ENCODE measurements around the gene GRWD1. TPM values are rescaled to one million over a fixed set of nuclear protein-coding genes. Genes with fewer than 3 reads are reported as not detected.
A peak's percentile ranks its signal among the peaks of the same experiment; 100 is the strongest.
"Not testable (repeated sequence)": the region's sequence is repeated elsewhere in the genome, so short reads cannot be mapped to it uniquely, and the experiment has no call there.

The GRWD1 gene
- total RNA-seq, 1 donor from 2014 or later: 41.4 TPM

- Histone ChIP-seq H3K79me2 (ENCODE audit: insufficient read depth, low read length) (no peaks in the 10 kb centered on the region), H3K9ac (ENCODE audit: low read length) (no peak overlapping the region), H3K27me3 (ENCODE audit: insufficient read depth, low read length) (no peaks in the 10 kb centered on the region), H3K4me2 (ENCODE audit: low read length) (no peak overlapping the region), H4K20me1 (ENCODE audit: insufficient read depth, low read length) (peaks cover 21% of the 10 kb centered on the region), H3K9me3 (ENCODE audit: insufficient read depth, low read depth, low read length) (no peaks in the 10 kb centered on the region), H3K4me3 (ENCODE audit: insufficient read depth, low read depth, low read length) (no peak overlapping the region), H3K27ac (ENCODE audit: low read depth, low read length) (no peak overlapping the region), H2AFZ (ENCODE audit: low read depth, low read length) (no peak overlapping the region), H3K36me3 (ENCODE audit: insufficient read depth, low read length) (peaks cover 4% of the 10 kb centered on the region), H3K4me1 (ENCODE audit: insufficient read depth, low read length) (peaks cover 39% of the 10 kb centered on the region)
- Mint-ChIP-seq H3K9me3 (ENCODE audit: unreplicated experiment) (no peaks in the 10 kb centered on the region), H3K36me3 (ENCODE audit: low read depth, unreplicated experiment) (peaks cover 10% of the 10 kb centered on the region), H3K4me1 (ENCODE audit: low read depth, unreplicated experiment) (peaks cover 16% of the 10 kb centered on the region), H3K27me3 (ENCODE audit: low read depth, unreplicated experiment) (no peaks in the 10 kb centered on the region), H3K27ac (ENCODE audit: unreplicated experiment) (peak overlapping the region; percentile 23), H3K4me3 (ENCODE audit: unreplicated experiment) (no peak overlapping the region)
- TF ChIP-seq EZH2 (IDR thresholded peaks at IDR 0.05; ENCODE audit: insufficient read depth, low read length) (no peak), CTCF (IDR thresholded peaks at IDR 0.05; ENCODE audit: insufficient read depth, low read depth, low read length) (no peak)
- no peak for DNase-seq (ENCODE audit: low read depth)
- FAIRE-seq: no peak
These were observed 37.5 kb downstream of the GRWD1 start for GRCh38 chr19:48483301-48483700.

GRCh38 chr19:48484247-48484893 is 38.6 kb downstream of the GRWD1 start:
- TF ChIP-seq EZH2 (IDR thresholded peaks at IDR 0.05; ENCODE audit: insufficient read depth, low read length) (no peak), CTCF (IDR thresholded peaks at IDR 0.05; ENCODE audit: insufficient read depth, low read depth, low read length) (no peak)
- Histone ChIP-seq H3K79me2 (ENCODE audit: insufficient read depth, low read length) (no peaks in the 10 kb centered on the region), H3K9ac (ENCODE audit: low read length) (no peak overlapping the region), H4K20me1 (ENCODE audit: insufficient read depth, low read length) (peaks cover 15% of the 10 kb centered on the region), H3K36me3 (ENCODE audit: insufficient read depth, low read length) (no peaks in the 10 kb centered on the region), H3K4me3 (ENCODE audit: insufficient read depth, low read depth, low read length) (no peak overlapping the region), H3K9me3 (ENCODE audit: insufficient read depth, low read depth, low read length) (no peaks in the 10 kb centered on the region), H3K27ac (ENCODE audit: low read depth, low read length) (no peak overlapping the region), H3K4me2 (ENCODE audit: low read length) (no peak overlapping the region), H2AFZ (ENCODE audit: low read depth, low read length) (no peak overlapping the region), H3K4me1 (ENCODE audit: insufficient read depth, low read length) (peaks cover 41% of the 10 kb centered on the region), H3K27me3 (ENCODE audit: insufficient read depth, low read length) (no peaks in the 10 kb centered on the region)
- peaks cover 17% of the 10 kb centered on the region for H3K4me1 Mint-ChIP-seq (ENCODE audit: low read depth, unreplicated experiment)
- no peak overlapping the region for H3K4me3 Mint-ChIP-seq (ENCODE audit: unreplicated experiment)
- no peaks in the 10 kb centered on the region for H3K27me3 Mint-ChIP-seq (ENCODE audit: low read depth, unreplicated experiment)
- H3K9me3 Mint-ChIP-seq (ENCODE audit: unreplicated experiment): no peaks in the 10 kb centered on the region
- peaks cover 8% of the 10 kb centered on the region for H3K36me3 Mint-ChIP-seq (ENCODE audit: low read depth, unreplicated experiment)
- FAIRE-seq: no peak
- peak overlapping the region; percentile 68 for H3K27ac Mint-ChIP-seq (ENCODE audit: unreplicated experiment)
- no peak for DNase-seq (ENCODE audit: low read depth)

GRCh38 chr19:48484931-48485612 is 39.3 kb downstream of the GRWD1 start:
- H3K4me3 Mint-ChIP-seq (ENCODE audit: unreplicated experiment): no peak overlapping the region
- DNase-seq (ENCODE audit: low read depth) (no peak), FAIRE-seq (no peak)
- Histone ChIP-seq H3K4me3 (ENCODE audit: insufficient read depth, low read depth, low read length) (no peak overlapping the region), H3K27ac (ENCODE audit: low read depth, low read length) (no peak overlapping the region), H4K20me1 (ENCODE audit: insufficient read depth, low read length) (peaks cover 8% of the 10 kb centered on the region), H3K9ac (ENCODE audit: low read length) (no peak overlapping the region), H3K36me3 (ENCODE audit: insufficient read depth, low read length) (no peaks in the 10 kb centered on the region), H3K4me2 (ENCODE audit: low read length) (no peak overlapping the region), H3K79me2 (ENCODE audit: insufficient read depth, low read length) (no peaks in the 10 kb centered on the region), H3K4me1 (ENCODE audit: insufficient read depth, low read length) (peaks cover 35% of the 10 kb centered on the region), H3K9me3 (ENCODE audit: insufficient read depth, low read depth, low read length) (no peaks in the 10 kb centered on the region), H2AFZ (ENCODE audit: low read depth, low read length) (no peak overlapping the region), H3K27me3 (ENCODE audit: insufficient read depth, low read length) (no peaks in the 10 kb centered on the region)
- H3K27ac Mint-ChIP-seq (ENCODE audit: unreplicated experiment): no peak overlapping the region
- peaks cover 4% of the 10 kb centered on the region for H3K36me3 Mint-ChIP-seq (ENCODE audit: low read depth, unreplicated experiment)
- no peaks in the 10 kb centered on the region for H3K9me3 Mint-ChIP-seq (ENCODE audit: unreplicated experiment)
- no peaks in the 10 kb centered on the region for H3K27me3 Mint-ChIP-seq (ENCODE audit: low read depth, unreplicated experiment)
- no peak for TF ChIP-seq CTCF (IDR thresholded peaks at IDR 0.05; ENCODE audit: insufficient read depth, low read depth, low read length)
- no peak for TF ChIP-seq EZH2 (IDR thresholded peaks at IDR 0.05; ENCODE audit: insufficient read depth, low read length)
- peaks cover 14% of the 10 kb centered on the region for H3K4me1 Mint-ChIP-seq (ENCODE audit: low read depth, unreplicated experiment)

GRCh38 chr19:48486706-48487105 is 40.9 kb downstream of the GRWD1 start:
- not testable (repeated sequence) for H2AFZ ChIP-seq (ENCODE audit: low read depth, low read length); H3K27me3 Mint-ChIP-seq (ENCODE audit: low read depth, unreplicated experiment); H3K36me3 ChIP-seq (ENCODE audit: insufficient read depth, low read length); H3K9me3 ChIP-seq (ENCODE audit: insufficient read depth, low read depth, low read length); FAIRE-seq; H3K4me3 ChIP-seq (ENCODE audit: insufficient read depth, low read depth, low read length); H3K36me3 Mint-ChIP-seq (ENCODE audit: low read depth, unreplicated experiment); H3K4me3 Mint-ChIP-seq (ENCODE audit: unreplicated experiment); H3K27me3 ChIP-seq (ENCODE audit: insufficient read depth, low read length); H3K9ac ChIP-seq (ENCODE audit: low read length); DNase-seq (ENCODE audit: low read depth); H3K27ac Mint-ChIP-seq (ENCODE audit: unreplicated experiment); H3K4me2 ChIP-seq (ENCODE audit: low read length); H3K79me2 ChIP-seq (ENCODE audit: insufficient read depth, low read length); H4K20me1 ChIP-seq (ENCODE audit: insufficient read depth, low read length); H3K4me1 Mint-ChIP-seq (ENCODE audit: low read depth, unreplicated experiment); H3K27ac ChIP-seq (ENCODE audit: low read depth, low read length); H3K9me3 Mint-ChIP-seq (ENCODE audit: unreplicated experiment)
- peaks cover 23% of the 10 kb centered on the region for H3K4me1 ChIP-seq (ENCODE audit: insufficient read depth, low read length)

Measured in astrocyte (in vitro differentiated cells and primary cell).